ENCODE measurements around the gene TNS1.

The TNS1 gene

DNA sequence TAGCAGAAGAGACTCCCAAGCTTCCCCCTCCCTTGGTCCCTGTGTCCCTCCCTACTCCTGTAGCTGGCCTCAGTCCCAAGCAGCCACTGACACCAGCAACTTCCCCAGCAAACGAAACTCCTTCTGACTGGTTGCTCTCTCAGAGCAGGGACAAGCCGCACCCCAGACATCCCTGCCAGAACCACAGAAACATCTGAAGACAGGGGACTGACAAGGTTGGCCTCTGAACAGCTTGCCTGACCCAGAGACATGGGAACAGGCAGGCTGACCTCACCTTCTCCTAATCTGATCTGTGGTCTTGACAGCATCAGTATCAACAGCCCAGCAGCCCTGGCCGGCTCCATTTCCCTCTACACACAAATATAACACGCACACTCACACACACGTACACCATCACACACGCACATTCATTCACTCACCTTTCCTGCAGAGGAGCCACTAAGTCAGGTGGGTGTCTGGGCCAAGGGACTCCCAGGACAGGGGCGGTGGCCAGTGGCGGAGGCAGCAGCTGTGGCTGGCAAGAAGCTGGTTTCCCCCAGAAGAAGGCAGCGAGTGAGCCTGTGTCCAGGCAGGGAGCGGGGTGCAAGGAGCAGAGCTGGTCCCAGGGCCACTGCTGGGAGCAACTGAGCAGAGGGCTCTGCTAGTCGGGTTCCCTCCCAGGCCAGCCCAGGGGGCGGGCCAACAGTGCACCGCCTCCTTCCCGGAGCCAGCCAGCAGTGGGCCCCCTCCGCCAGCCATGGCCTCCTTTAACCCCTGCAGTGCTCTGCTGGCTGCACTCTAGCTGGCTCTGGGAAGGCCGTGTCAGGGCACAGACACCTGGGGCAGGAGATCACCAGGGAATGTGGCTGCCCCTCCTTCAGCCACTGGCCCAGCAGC, 59.1 kb downstream of the TNS1 start:
- Histone ChIP-seq H3K27me3 (ENCODE audit: insufficient read depth, poor library complexity, severe bottlenecking) (no peaks in the 10 kb centered on the region), H3K4me1 (ENCODE audit: insufficient read depth, poor library complexity, severe bottlenecking) (no peaks in the 10 kb centered on the region), H3K27ac (ENCODE audit: poor library complexity, severe bottlenecking) (no peak overlapping the region), H3K36me3 (ENCODE audit: low read depth) (no peaks in the 10 kb centered on the region), H3K4me3 (ENCODE audit: severe bottlenecking) (no peak overlapping the region), H3K9me3 (ENCODE audit: severe bottlenecking) (no peaks in the 10 kb centered on the region)
- TF ChIP-seq CTCF (IDR thresholded peaks at IDR 0.05; ENCODE audit: poor library complexity, severe bottlenecking) = peak; percentile 12
- DNase-seq (ENCODE audit: low spot score) = no peak
- peak; percentile 85 for ATAC-seq (ENCODE audit: low read depth)

- Histone ChIP-seq H3K4me3 (ENCODE audit: severe bottlenecking) (no peak overlapping the region), H3K27ac (ENCODE audit: poor library complexity, severe bottlenecking) (no peak overlapping the region)
- TF ChIP-seq CTCF (IDR thresholded peaks at IDR 0.05; ENCODE audit: poor library complexity, severe bottlenecking) = no peak
Measured at GRCh38 chr2:217942731-217943335, 60.0 kb downstream of the TNS1 start.

GRCh38 chr2:217941886-217942728, 60.7 kb downstream of the TNS1 start:
- H3K4me1 ChIP-seq (ENCODE audit: insufficient read depth, poor library complexity, severe bottlenecking) = peaks cover 5% of the 10 kb centered on the region
- no peak overlapping the region for H3K4me3 ChIP-seq (ENCODE audit: severe bottlenecking)

More at GRCh38 chr2:217942731-217943335, 60.0 kb downstream of the TNS1 start:
- DNase-seq (ENCODE audit: low spot score) (no peak), ATAC-seq (ENCODE audit: low read depth) (no peak)
- Histone ChIP-seq H3K36me3 (ENCODE audit: low read depth) (no peaks in the 10 kb centered on the region), H3K27me3 (ENCODE audit: insufficient read depth, poor library complexity, severe bottlenecking) (no peaks in the 10 kb centered on the region), H3K9me3 (ENCODE audit: severe bottlenecking) (no peaks in the 10 kb centered on the region), H3K4me1 (ENCODE audit: insufficient read depth, poor library complexity, severe bottlenecking) (no peaks in the 10 kb centered on the region)

DNA sequence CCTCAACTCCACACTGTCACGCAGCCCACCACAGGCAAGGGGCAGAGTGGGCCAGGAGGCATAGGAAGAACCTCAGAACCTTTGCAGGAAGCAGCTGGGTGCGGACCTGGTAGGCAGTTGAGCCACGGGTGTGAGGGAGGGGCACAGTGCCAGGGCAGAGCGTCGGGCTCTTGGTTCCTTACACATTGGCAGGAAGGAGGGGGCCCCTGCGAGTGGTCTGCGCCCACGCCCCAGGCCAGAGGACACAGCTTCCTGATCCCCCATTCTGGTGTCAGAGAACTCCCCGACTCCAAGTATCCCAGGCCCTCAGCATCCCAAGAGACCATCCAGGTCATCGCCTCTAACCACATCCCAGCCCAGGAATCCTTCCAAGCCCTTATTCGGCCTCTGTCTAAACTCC, 61.5 kb downstream of the TNS1 start:
- ATAC-seq (ENCODE audit: low read depth) (no peak), DNase-seq (ENCODE audit: low spot score) (no peak)
- H3K4me3 ChIP-seq (ENCODE audit: severe bottlenecking) = no peak overlapping the region
- H3K36me3 ChIP-seq (ENCODE audit: low read depth) = no peaks in the 10 kb centered on the region
- H3K4me1 ChIP-seq (ENCODE audit: insufficient read depth, poor library complexity, severe bottlenecking) = peaks cover 5% of the 10 kb centered on the region
- TF ChIP-seq CTCF (IDR thresholded peaks at IDR 0.05; ENCODE audit: poor library complexity, severe bottlenecking) = no peak
- no peaks in the 10 kb centered on the region for H3K27me3 ChIP-seq (ENCODE audit: insufficient read depth, poor library complexity, severe bottlenecking)
- no peak overlapping the region for H3K27ac ChIP-seq (ENCODE audit: poor library complexity, severe bottlenecking)
- H3K9me3 ChIP-seq (ENCODE audit: severe bottlenecking) = no peaks in the 10 kb centered on the region

More at GRCh38 chr2:217941886-217942728, 60.7 kb downstream of the TNS1 start:
- ATAC-seq (ENCODE audit: low read depth) = no peak
- H3K27me3 ChIP-seq (ENCODE audit: insufficient read depth, poor library complexity, severe bottlenecking) = no peaks in the 10 kb centered on the region
- DNase-seq (ENCODE audit: low spot score) = no peak
- H3K9me3 ChIP-seq (ENCODE audit: severe bottlenecking) = no peaks in the 10 kb centered on the region
- TF ChIP-seq CTCF (IDR thresholded peaks at IDR 0.05; ENCODE audit: poor library complexity, severe bottlenecking) = no peak
- no peaks in the 10 kb centered on the region for H3K36me3 ChIP-seq (ENCODE audit: low read depth)
- no peak overlapping the region for H3K27ac ChIP-seq (ENCODE audit: poor library complexity, severe bottlenecking)

Measured in RWPE2 (cell line).